ENCODE data around the gene CBFA2T3.

- TF ChIP-seq REST (IDR thresholded peaks at IDR 0.05; ENCODE audit: insufficient read depth in 1 of 2, low read depth in 2 of 2, low read length in 2 of 2), result no peak
- no peak for TF ChIP-seq TAF1 (IDR thresholded peaks at IDR 0.05; ENCODE audit: borderline replicate concordance, insufficient read depth, low read length)
- no peak for TF ChIP-seq SIN3A (IDR thresholded peaks at IDR 0.05; ENCODE audit: borderline replicate concordance, insufficient read depth, low read length)
Observed at GRCh38 chr16:88974916-88975215, 2.1 kb downstream of the CBFA2T3 start.
